OCI-LY1 (cell line): ENCODE data around the gene MC1R.

Experiments used
- H2AFZ ChIP-seq: fragments of 200-600 bp; sonication (generic), shearing (Covaris generic); 2 replicates; pipeline ENCODE4 v1.6.0; 2014; ENCODE audit warnings: antibody characterized with exemption, mild to moderate bottlenecking, low read length
- H3F3A ChIP-seq: fragments of 200-600 bp; sonication (generic), shearing (Covaris generic); 2 replicates; pipeline ENCODE4 v1.6.0; 2014; ENCODE audit warnings: mild to moderate bottlenecking, antibody characterized with exemption, low read length, moderate library complexity; ENCODE audit not compliant: insufficient read depth
- H3K27ac ChIP-seq: fragments of 200-600 bp; sonication (generic); 2 replicates; pipeline ENCODE4 v1.5.1; 2014; ENCODE audit warnings: low read length, mixed run types, mild to moderate bottlenecking, low read depth; ENCODE audit not compliant: poor library complexity, severe bottlenecking
- H3K27me3 ChIP-seq: fragments of 200-600 bp; sonication (generic); 2 replicates; pipeline ENCODE4 v1.6.0; 2014; ENCODE audit warnings: antibody characterized with exemption, mild to moderate bottlenecking, low read length, moderate library complexity; ENCODE audit not compliant: insufficient read depth
- H3K36me3 ChIP-seq: fragments of 200-600 bp; sonication (generic); 2 replicates; pipeline ENCODE4 v1.6.1; 2014; ENCODE audit warnings: mild to moderate bottlenecking, antibody characterized with exemption, low read length, moderate library complexity, mixed read lengths; ENCODE audit not compliant: insufficient read depth
- H3K4me1 ChIP-seq: fragments of 200-600 bp; sonication (generic); 2 replicates; pipeline ENCODE4 v1.5.1; 2014; ENCODE audit warnings: mild to moderate bottlenecking, low read length, moderate library complexity; ENCODE audit not compliant: insufficient read depth, severe bottlenecking
- H3K4me2 ChIP-seq: fragments of 200-600 bp; sonication (generic), shearing (Covaris generic); 2 replicates; pipeline ENCODE4 v1.6.1; 2014; ENCODE audit warnings: low read length
- H3K4me3 ChIP-seq: fragments of 200-600 bp; sonication (generic); 2 replicates; pipeline ENCODE4 v1.5.1; 2014; ENCODE audit warnings: low read length, low read depth, mild to moderate bottlenecking, mixed read lengths; ENCODE audit not compliant: poor library complexity, severe bottlenecking
- H3K79me2 ChIP-seq: fragments of 200-600 bp; shearing (Covaris generic); 2 replicates; pipeline ENCODE4 v1.6.1; 2016; ENCODE audit warnings: mixed run types, low read length, mixed read lengths; ENCODE audit not compliant: insufficient read depth
- H3K9ac ChIP-seq: fragments of 200-600 bp; sonication (generic), shearing (Covaris generic); 2 replicates; pipeline ENCODE4 v1.6.1; 2014; ENCODE audit warnings: mild to moderate bottlenecking, low read length, mixed read lengths
- H3K9me2 ChIP-seq: fragments of 200-600 bp; sonication (generic), shearing (Covaris generic); 2 replicates; pipeline ENCODE4 v1.6.1; 2014; ENCODE audit warnings: low read depth, mild to moderate bottlenecking, low read length, mixed read lengths
- H3K9me3 ChIP-seq: fragments of 200-600 bp; shearing (Covaris generic); 2 replicates; pipeline ENCODE4 v1.6.1; 2014; ENCODE audit warnings: low read length, mixed read lengths
- H4K20me1 ChIP-seq: fragments of 200-600 bp; sonication (generic), shearing (Covaris generic); 2 replicates; pipeline ENCODE4 v1.6.0; 2016; ENCODE audit warnings: mild to moderate bottlenecking, low read length; ENCODE audit not compliant: insufficient read depth
- CTCF ChIP-seq: fragments of 200-600 bp; sonication (generic), shearing (Covaris generic); IDR thresholded peaks from 2 replicates; pipeline ENCODE4 v1.5.1; 2017; ENCODE audit warnings: mild to moderate bottlenecking, antibody characterized with exemption, low read length, moderate library complexity, mixed read lengths
- EZH2 ChIP-seq: fragments of 200-600 bp; sonication (generic), shearing (Covaris generic); IDR thresholded peaks from 2 replicates; pipeline ENCODE4 v1.8.0; 2017; ENCODE audit warnings: borderline replicate concordance, mixed run types, mild to moderate bottlenecking, antibody characterized with exemption, low read length, moderate library complexity, mixed read lengths

Gene MC1R

GRCh38 chr16:89953671-89954406, 35.2 kb downstream of the MC1R start:
- H3K27ac ChIP-seq: peak overlapping the region; percentile 87
- peaks cover 68% of the 10 kb centered on the region for H3K4me1 ChIP-seq
- peaks cover 50% of the 10 kb centered on the region for H3K36me3 ChIP-seq

GRCh38 chr16:89954462-89954861, 35.8 kb downstream of the MC1R start:
- no peaks in the 10 kb centered on the region for H3K27me3 ChIP-seq
- peak overlapping the region; percentile 87 for H3K27ac ChIP-seq
- H3K79me2 ChIP-seq: no peaks in the 10 kb centered on the region
- peak overlapping the region; percentile 27 for H3K4me2 ChIP-seq
- H3K9me3 ChIP-seq: no peaks in the 10 kb centered on the region
- H3K9ac ChIP-seq: peak overlapping the region; percentile 17; the same call in 1 of the 2 replicates
- H3K4me3 ChIP-seq: peak overlapping the region; percentile 1
- H3K36me3 ChIP-seq: peaks cover 57% of the 10 kb centered on the region
- no peaks in the 10 kb centered on the region for H4K20me1 ChIP-seq
- H3F3A ChIP-seq: no peaks in the 10 kb centered on the region
- H3K9me2 ChIP-seq: no peaks in the 10 kb centered on the region
- peaks cover 63% of the 10 kb centered on the region for H3K4me1 ChIP-seq
- H2AFZ ChIP-seq: no peak overlapping the region
- TF ChIP-seq EZH2 (no peak), CTCF (no peak)

More at GRCh38 chr16:89953671-89954406, 35.2 kb downstream of the MC1R start:
- Histone ChIP-seq H3K9ac (peak overlapping the region; percentile 33; the same call in 1 of the 2 replicates), H3K27me3 (no peaks in the 10 kb centered on the region), H4K20me1 (no peaks in the 10 kb centered on the region), H3F3A (no peaks in the 10 kb centered on the region), H2AFZ (no peak overlapping the region), H3K4me2 (peak overlapping the region; percentile 27), H3K79me2 (no peaks in the 10 kb centered on the region), H3K4me3 (peak overlapping the region; percentile 1), H3K9me3 (no peaks in the 10 kb centered on the region), H3K9me2 (no peaks in the 10 kb centered on the region)
- TF ChIP-seq CTCF (no peak), EZH2 (no peak)

- Histone ChIP-seq H3F3A (no peaks in the 10 kb centered on the region), H3K9me2 (no peaks in the 10 kb centered on the region), H3K27ac (peak overlapping the region; percentile 87), H3K4me1 (peaks cover 56% of the 10 kb centered on the region), H3K4me2 (no peak overlapping the region; the same call in 1 of the 2 replicates), H3K27me3 (no peaks in the 10 kb centered on the region), H3K79me2 (no peaks in the 10 kb centered on the region), H3K36me3 (peaks cover 62% of the 10 kb centered on the region), H4K20me1 (no peaks in the 10 kb centered on the region), H3K9ac (no peak overlapping the region; the same call in 1 of the 2 replicates), H3K4me3 (no peak overlapping the region), H2AFZ (no peak overlapping the region), H3K9me3 (no peaks in the 10 kb centered on the region)
- no peak for TF ChIP-seq CTCF
- TF ChIP-seq EZH2: no peak
Measured at GRCh38 chr16:89955001-89955685, 36.5 kb downstream of the MC1R start.
